Liver (tissue), 9 donors: ENCODE measurements around the gene CRYBG2. TPM values are rescaled to one million over a fixed set of nuclear protein-coding genes. Genes with fewer than 3 reads are reported as not detected.

Experiments used
- DNase-seq: peaks from one replicate; pipeline ENCODE4 v3.0.0-alpha.2; 2017; ENCODE audit warnings: low spot score
- H3K27ac ChIP-seq, 2 donors: one replicate each; pipeline ENCODE4 v1.7.0; 2013; ENCODE audit warnings: inconsistent platforms in 2 of 2, low read length in 2 of 2, control low read depth in 1 of 2, low read depth in 1 of 2, mild to moderate bottlenecking in 1 of 2
- H3K27me3 ChIP-seq, 4 donors: one replicate each; pipeline versions ENCODE4 v1.6.1 to v1.7.0; 2013; ENCODE audit warnings: low read length in 3 of 4, inconsistent platforms in 1 of 4, mild to moderate bottlenecking in 1 of 4, moderate library complexity in 1 of 4; ENCODE audit not compliant: control insufficient read depth in 4 of 4, insufficient read depth in 4 of 4
- H3K36me3 ChIP-seq, 4 donors: one replicate each; pipeline versions ENCODE4 v1.6.1 to v1.7.0; 2013; ENCODE audit warnings: low read length in 3 of 4, mild to moderate bottlenecking in 3 of 4, low read depth in 1 of 4, moderate library complexity in 1 of 4; ENCODE audit not compliant: control insufficient read depth in 4 of 4, insufficient read depth in 3 of 4
- H3K4me1 ChIP-seq, 4 donors: one replicate each; pipeline versions ENCODE4 v1.6.1 to v1.7.0; 2013; ENCODE audit warnings: low read length in 3 of 4, mild to moderate bottlenecking in 3 of 4, moderate library complexity in 1 of 4; ENCODE audit not compliant: control insufficient read depth in 4 of 4, insufficient read depth in 4 of 4
- H3K4me3 ChIP-seq, 3 donors: one replicate each; pipeline versions ENCODE4 v1.6.1 to v1.7.0; 2013; ENCODE audit warnings: low read length in 3 of 3, control low read depth in 1 of 3, low read depth in 1 of 3, mild to moderate bottlenecking in 1 of 3
- H3K9ac ChIP-seq, 2 donors: one replicate each; pipeline ENCODE4 v1.7.0; 2013; ENCODE audit warnings: low read length in 2 of 2, mild to moderate bottlenecking in 2 of 2, moderate library complexity in 2 of 2, control low read depth in 1 of 2, low read depth in 1 of 2
- H3K9me3 ChIP-seq, 4 donors: one replicate each; pipeline versions ENCODE4 v1.6.1 to v1.7.0; 2013; ENCODE audit warnings: low read length in 3 of 4; ENCODE audit not compliant: control insufficient read depth in 4 of 4
- CTCF ChIP-seq: fragments of 150-350 bp; IDR thresholded peaks from 2 replicates; pipeline ENCODE4 v1.5.1; 2017; ENCODE audit warnings: improper control_type of control experiment, low read depth, low read length; ENCODE audit not compliant: missing input control
- EGR1 ChIP-seq, 2 donors: IDR thresholded peaks; 2 replicates each; pipeline ENCODE4 v1.6.1; 2016 to 2018; ENCODE audit warnings: antibody characterized with exemption in 2 of 2, low read depth in 2 of 2
- FOXA1 ChIP-seq: IDR thresholded peaks from 2 replicates; pipeline ENCODE4 v1.6.1; 2016; ENCODE audit warnings: antibody characterized with exemption
- FOXA2 ChIP-seq: IDR thresholded peaks from 2 replicates; pipeline ENCODE4 v1.6.1; 2016; ENCODE audit warnings: antibody characterized with exemption
- GABPA ChIP-seq, 2 donors: IDR thresholded peaks in 1 of 2; conservative IDR thresholded peaks in 1 of 2; 2 replicates each; pipeline ENCODE4 v1.6.1; 2016; ENCODE audit warnings: antibody characterized with exemption in 2 of 2, mild to moderate bottlenecking in 1 of 2, moderate library complexity in 1 of 2
- HNF4A ChIP-seq, 2 donors: conservative IDR thresholded peaks; 2 replicates each; pipeline ENCODE4 v1.6.1; 2016; ENCODE audit warnings: antibody characterized with exemption in 2 of 2, mild to moderate bottlenecking in 2 of 2
- HNF4G ChIP-seq: IDR thresholded peaks from 2 replicates; pipeline ENCODE4 v1.6.1; 2016; ENCODE audit warnings: antibody characterized with exemption
- JUND ChIP-seq, 2 donors: IDR thresholded peaks; 2 replicates each; pipeline ENCODE4 v1.6.1; 2016; ENCODE audit warnings: antibody characterized with exemption in 2 of 2
- MAX ChIP-seq: IDR thresholded peaks from 2 replicates; pipeline ENCODE4 v1.6.1; 2016; ENCODE audit warnings: antibody characterized with exemption
- NR2F2 ChIP-seq: IDR thresholded peaks from 2 replicates; pipeline ENCODE4 v1.6.1; 2016; ENCODE audit warnings: antibody characterized with exemption
- RAD21 ChIP-seq, 2 donors: IDR thresholded peaks; 2 replicates each; pipeline ENCODE4 v1.6.1; 2016; ENCODE audit warnings: antibody characterized with exemption in 2 of 2, mild to moderate bottlenecking in 2 of 2
- TAF1 ChIP-seq: conservative IDR thresholded peaks from 2 replicates; pipeline ENCODE4 v1.6.1; 2016; ENCODE audit warnings: antibody characterized with exemption, mild to moderate bottlenecking
- ZBTB33 ChIP-seq: IDR thresholded peaks from 2 replicates; pipeline ENCODE4 v1.6.1; 2016; ENCODE audit warnings: antibody characterized with exemption
- WGBS: extraction: QIAGEN DNeasy Blood & Tissue Kit; methylation state at CpG from one replicate; pipeline ENCODE4 v1.1.7; 2013; 5-methylcytosine and 5-hydroxymethylcytosine counted together
- polyA plus RNA-seq, 2 donors: library from polyadenylated mRNA; stranded (reverse) in 1 of 2; unstranded in 1 of 2; fragments of 200-250 nt in 1 of 2; fragments of >200 nt in 1 of 2; fragmentation: Nextera tagmentation in 1 of 2; extraction: Ambion mirVana in 1 of 2; gene quantifications; one replicate each; pipeline versions ENCODE4 v1.2.1 to v1.2.3, GENCODE V29; 2013 to 2015
- total RNA-seq, 2 donors: library from RNA; depleted of rRNA; stranded (reverse); fragments of >200 nt; gene quantifications; one replicate each; pipeline ENCODE4 v1.2.3, GENCODE V29; 2014
- donor health status: healthy.
- donor health status: healthy.
- donor health status: healthy.
- donor health status: healthy.
- donor health status: healthy.

CRYBG2 gene
- total and polyA plus RNA-seq, 4 donors: under 0.01 to 0.12 (median under 0.01) TPM; not detected in 1

GRCh38 chr1:26361605-26362122 lies 7.7 kb upstream of the CRYBG2 start:
- H3K36me3 ChIP-seq: no peaks in the 10 kb centered on the region
- H3K9me3 ChIP-seq: no peaks in the 10 kb centered on the region
- no peaks in the 10 kb centered on the region for H3K27me3 ChIP-seq
- no peak overlapping the region for H3K27ac ChIP-seq
- H3K4me1 ChIP-seq: peaks cover 3 to 10% (median 4%) of the 10 kb centered on the region in 4 donors
- WGBS: 89% methylated on average over 12 of the region's 12 CpGs
- TF ChIP-seq CTCF (no peak), HNF4A (conservative IDR thresholded peaks at IDR 0.05) (no peak), GABPA (IDR thresholded peaks at IDR 0.05 in 1 of 2, conservative IDR thresholded peaks at IDR 0.05 in 1 of 2) (no peak), TAF1 (no peak), HNF4G (no peak), EGR1 (IDR thresholded peaks at IDR 0.05; ENCODE audit: low read depth in 2 of 2) (no peak), JUND (IDR thresholded peaks at IDR 0.05) (no peak), ZBTB33 (no peak), MAX (no peak), FOXA1 (no peak)
- DNase-seq: no peak
- no peak overlapping the region for H3K9ac ChIP-seq
- H3K4me3 ChIP-seq: no peak overlapping the region

GRCh38 chr1:26360807-26361604 lies 7.1 kb upstream of the CRYBG2 start:
- H3K9ac ChIP-seq: no peak overlapping the region
- no peaks in the 10 kb centered on the region for H3K36me3 ChIP-seq
- peaks cover 3 to 10% (median 4%) of the 10 kb centered on the region in 4 donors for H3K4me1 ChIP-seq
- 81% methylated on average over 27 of the region's 27 CpGs for WGBS
- no peak overlapping the region for H3K4me3 ChIP-seq
- DNase-seq: no peak
- H3K27ac ChIP-seq: no peak overlapping the region
- no peaks in the 10 kb centered on the region for H3K9me3 ChIP-seq
- TF ChIP-seq JUND (IDR thresholded peaks at IDR 0.05) (no peak), ZBTB33 (no peak), EGR1 (IDR thresholded peaks at IDR 0.05; ENCODE audit: low read depth in 2 of 2) (no peak), HNF4G (no peak), TAF1 (no peak), RAD21 (IDR thresholded peaks at IDR 0.05) (no peak), NR2F2 (no peak), FOXA2 (no peak)
- H3K27me3 ChIP-seq: no peaks in the 10 kb centered on the region
